K562 (cell line): ENCODE results near the gene EEF2K. TPM values are rescaled to one million over a fixed set of nuclear protein-coding genes. Genes with fewer than 3 reads are reported as not detected.

ENCODE experiments used
- ATF3 ChIP-seq, 2 experiments: fragments of 450-650 bp in 1 of 2; sonication (generic) in 1 of 2; formaldehyde crosslinking in 1 of 2; IDR thresholded peaks in 1 of 2; conservative IDR thresholded peaks in 1 of 2; 2 replicates each; pipeline versions ENCODE4 v1.6.1 to v1.8.1; 2016 to 2023; ENCODE audit warnings: mild to moderate bottlenecking in 2 of 2, moderate library complexity in 2 of 2, inconsistent platforms in 1 of 2, missing genetic modification reagents in 1 of 2
- CBFA2T2 ChIP-seq: fragments of 450-650 bp; conservative IDR thresholded peaks from 2 replicates; pipeline ENCODE4 v1.6.1; 2017; ENCODE audit warnings: mild to moderate bottlenecking
- CREM ChIP-seq: IDR thresholded peaks from 2 replicates; pipeline ENCODE4 v1.6.1; 2014; ENCODE audit warnings: antibody characterized with exemption, low read depth
- CXXC5 ChIP-seq: fragments of 250-450 bp; sonication (Bioruptor Pico); IDR thresholded peaks from 2 replicates; pipeline ENCODE4 v1.8.0; 2022; ENCODE audit warnings: inconsistent platforms, mild to moderate bottlenecking, moderate library complexity
- HCFC1 ChIP-seq: IDR thresholded peaks from 2 replicates; pipeline ENCODE4 v1.6.1; 2012; ENCODE audit warnings: low read depth, low read length, improper control_type of control experiment
- NFATC3 ChIP-seq: fragments of 450-650 bp; IDR thresholded peaks from 2 replicates; pipeline ENCODE4 v1.6.1; 2017; ENCODE audit warnings: mild to moderate bottlenecking
- PKNOX1 ChIP-seq: fragments of 450-650 bp; IDR thresholded peaks from 2 replicates; pipeline ENCODE4 v1.6.1; 2016
- PRMT5 ChIP-seq: sonication (generic); formaldehyde crosslinking; IDR thresholded peaks from 2 replicates; pipeline ENCODE4 v1.5.0; 2020; ENCODE audit warnings: missing genetic modification reagents
- PTBP1 ChIP-seq: fragments of 200-400 bp; formaldehyde crosslinking; IDR thresholded peaks from 2 replicates; pipeline ENCODE4 v1.6.1; 2017; ENCODE audit warnings: low read depth, low read length
- RFX7 ChIP-seq: fragments of 250-450 bp; sonication (Bioruptor Pico); IDR thresholded peaks from 2 replicates; pipeline ENCODE4 v1.5.1; 2021; ENCODE audit warnings: mild to moderate bottlenecking
- SAFB ChIP-seq: fragments of 200-400 bp; formaldehyde crosslinking; IDR thresholded peaks from 2 replicates; pipeline ENCODE4 v1.6.1; 2017; ENCODE audit warnings: low read depth, low read length, borderline replicate concordance
- SETDB1 ChIP-seq: IDR thresholded peaks from one replicate; pipeline ENCODE4 v1.6.1; 2012; ENCODE audit warnings: low read length, control low read depth, inconsistent platforms
- SMAD4 ChIP-seq: fragments of 250-450 bp; sonication (Bioruptor Pico); conservative IDR thresholded peaks from 2 replicates; pipeline ENCODE4 v1.8.0; 2021; ENCODE audit warnings: inconsistent platforms, mild to moderate bottlenecking, moderate library complexity
- SMARCA5 ChIP-seq: fragments of 450-650 bp; IDR thresholded peaks from 2 replicates; pipeline ENCODE4 v1.6.1; 2016
- ZBTB2 ChIP-seq: fragments of 450-650 bp; IDR thresholded peaks from 2 replicates; pipeline ENCODE4 v1.6.1; 2016; ENCODE audit warnings: antibody characterized with exemption
- ZKSCAN8 ChIP-seq: fragments of 200-800 bp; sonication (Bioruptor generic); IDR thresholded peaks from 2 replicates; pipeline ENCODE4 v1.6.1; 2016; ENCODE audit warnings: missing genetic modification characterization, missing compliant biosample characterization
- ZNF121 ChIP-seq: sonication (generic); formaldehyde crosslinking; conservative IDR thresholded peaks from 2 replicates; pipeline ENCODE4 v1.8.0; 2022; ENCODE audit warnings: missing genetic modification reagents
- ZNF174 ChIP-seq: fragments of 250-450 bp; sonication (Bioruptor Pico); IDR thresholded peaks from 2 replicates; pipeline ENCODE4 v1.4.0; 2020; ENCODE audit warnings: mild to moderate bottlenecking
- ZNF23 ChIP-seq: fragments of 250-450 bp; sonication (Bioruptor Pico); IDR thresholded peaks from 2 replicates; pipeline ENCODE4 v1.4.0; 2020; ENCODE audit warnings: mild to moderate bottlenecking
- ZNF277 ChIP-seq: fragments of 250-450 bp; sonication (Bioruptor Pico); IDR thresholded peaks from 2 replicates; pipeline ENCODE4 v1.8.0; 2022; ENCODE audit warnings: inconsistent platforms, mild to moderate bottlenecking, moderate library complexity, borderline replicate concordance
- ZNF655 ChIP-seq: fragments of 250-450 bp; sonication (Bioruptor Pico); IDR thresholded peaks from 2 replicates; pipeline ENCODE4 v1.5.0; 2021
- ZNF695 ChIP-seq: fragments of 450-650 bp; formaldehyde crosslinking; IDR thresholded peaks from 2 replicates; pipeline ENCODE4 v1.4.0; 2020; ENCODE audit warnings: mild to moderate bottlenecking, moderate library complexity
- ZNF707 ChIP-seq: fragments of 250-450 bp; sonication (Bioruptor Pico); conservative IDR thresholded peaks from 2 replicates; pipeline ENCODE4 v1.8.0; 2022; ENCODE audit warnings: inconsistent platforms, mild to moderate bottlenecking, moderate library complexity
- ZNF75A ChIP-seq: fragments of 450-650 bp; formaldehyde crosslinking; IDR thresholded peaks from 2 replicates; pipeline ENCODE4 v1.4.0; 2020; ENCODE audit warnings: mild to moderate bottlenecking
- polyA plus RNA-seq, 8 experiments: library from polyadenylated mRNA; depleted of rRNA in 4 of 8; stranded (reverse) in 5 of 8; unstranded in 3 of 8; fragments of >200 nt; fragmentation: Nextera tagmentation in 2 of 8; fragmentation: Illumina TruSeq in 1 of 8; extraction: Ambion mirVana in 2 of 8; extraction: Trizol in 1 of 8; gene quantifications; 2 replicates each; pipeline versions ENCODE4 v1.2.1 to v1.2.3, GENCODE V29; 2011 to 2014; ENCODE audit warnings: inconsistent platforms in 1 of 8, missing spikeins in 1 of 8
- total RNA-seq, 7 experiments: library from RNA; depleted of rRNA in 6 of 7; stranded (reverse); fragments of >200 nt in 6 of 7; fragmentation: Illumina TruSeq in 2 of 7; extraction: Trizol in 2 of 7; gene quantifications; 2 replicates each; pipeline versions ENCODE4 v1.2.1 to v1.2.3, GENCODE V29; 2011 to 2021; ENCODE audit warnings: low replicate concordance in 1 of 7

Gene EEF2K
- total and polyA plus RNA-seq, 9 of the 15 experiments (the other 6 are each of a cell fraction or from before 2014, with no cell fraction given), result 3.0 to 35.2 (median 12.2) TPM

GRCh38 chr16:22297114-22297870 is 91.2 kb downstream of the EEF2K start, which contains the start of gene POLR3E (continued):
- TF ChIP-seq ATF3 (IDR thresholded peaks at IDR 0.05), result no peak
- peak; percentile 78 for TF ChIP-seq ATF3 (CRISPR knock-in tag; conservative IDR thresholded peaks at IDR 0.05)
- TF ChIP-seq ZKSCAN8 (CRISPR knock-in tag), result peak; percentile 41; the same call in 1 of the 2 replicates
- TF ChIP-seq ZNF174 (CRISPR knock-in tag), result no peak
- peak; percentile 36; the same call in 1 of the 2 replicates for TF ChIP-seq SAFB
- TF ChIP-seq SMAD4 (CRISPR knock-in tag), result peak; percentile 80; the same call in 1 of the 2 replicates
- no peak; the same call in 1 of the 2 replicates for TF ChIP-seq PTBP1
- TF ChIP-seq CXXC5 (CRISPR knock-in tag), result peak; percentile 88
- no peak for TF ChIP-seq PRMT5 (CRISPR knock-in tag)
- TF ChIP-seq CBFA2T2, result 0 out of 2 replicates have a peak, but pooled peaks have one; percentile 10
- TF ChIP-seq PKNOX1, result no peak
- no peak for TF ChIP-seq ZNF707
- no peak for TF ChIP-seq ZNF655 (CRISPR knock-in tag)
- TF ChIP-seq NFATC3, result peak; percentile 83; the same call in 1 of the 2 replicates
- TF ChIP-seq HCFC1, result peak; percentile 60
- TF ChIP-seq SETDB1, result peak; percentile 73
- no peak for TF ChIP-seq ZNF277 (CRISPR knock-in tag)
- TF ChIP-seq CREM, result peak; percentile 85
- TF ChIP-seq SMARCA5, result no peak
- TF ChIP-seq ZNF23 (CRISPR knock-in tag), result no peak
- TF ChIP-seq ZNF75A (CRISPR knock-in tag), result no peak
- no peak for TF ChIP-seq RFX7 (CRISPR knock-in tag)
- no peak for TF ChIP-seq ZNF121 (CRISPR knock-in tag)
- TF ChIP-seq ZNF695, result no peak
- TF ChIP-seq ZBTB2, result no peak; the same call in 1 of the 2 replicates
